ENCODE data around the gene NPBWR2.
"Not testable (repeated sequence)": the region's sequence is repeated elsewhere in the genome, so short reads cannot be mapped to it uniquely, and the experiment has no call there.

NPBWR2 gene

DNA sequence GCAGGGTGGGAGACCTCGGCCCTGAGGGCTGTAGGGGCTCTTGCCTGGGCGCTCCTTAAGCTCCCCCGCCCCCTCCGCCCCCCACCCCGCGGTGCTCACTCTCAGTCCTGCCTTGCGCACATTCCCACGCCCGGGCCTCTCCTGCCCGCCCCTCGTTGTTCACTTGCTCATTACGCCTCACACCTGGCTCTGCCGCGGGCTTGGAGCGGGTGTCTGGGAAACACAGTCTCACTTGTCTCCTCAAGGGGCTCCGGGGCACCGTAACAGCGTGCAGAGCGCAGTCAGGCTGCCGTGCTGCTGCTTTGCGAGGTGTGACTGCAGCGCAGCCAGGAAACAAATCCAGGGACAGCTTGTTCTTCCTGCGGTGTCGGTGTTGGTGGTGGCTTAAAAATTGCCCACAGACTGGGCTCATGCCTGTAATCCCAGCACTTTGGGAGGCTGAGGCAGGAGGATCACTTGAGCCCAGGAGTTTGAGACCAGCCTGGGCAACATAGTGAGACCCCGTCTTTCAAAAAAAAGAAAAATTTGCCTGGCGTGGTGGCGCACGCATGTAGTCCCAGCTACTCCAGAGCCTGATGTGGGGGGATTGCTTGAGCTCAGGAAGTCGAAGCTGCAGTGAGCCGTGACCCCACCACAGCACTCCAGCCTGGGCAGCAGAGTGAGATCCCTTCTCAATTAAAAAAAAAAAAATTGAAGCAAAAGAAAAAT, 4.6 kb downstream of the NPBWR2 start:
- DNase-seq, result no peak

DNA sequence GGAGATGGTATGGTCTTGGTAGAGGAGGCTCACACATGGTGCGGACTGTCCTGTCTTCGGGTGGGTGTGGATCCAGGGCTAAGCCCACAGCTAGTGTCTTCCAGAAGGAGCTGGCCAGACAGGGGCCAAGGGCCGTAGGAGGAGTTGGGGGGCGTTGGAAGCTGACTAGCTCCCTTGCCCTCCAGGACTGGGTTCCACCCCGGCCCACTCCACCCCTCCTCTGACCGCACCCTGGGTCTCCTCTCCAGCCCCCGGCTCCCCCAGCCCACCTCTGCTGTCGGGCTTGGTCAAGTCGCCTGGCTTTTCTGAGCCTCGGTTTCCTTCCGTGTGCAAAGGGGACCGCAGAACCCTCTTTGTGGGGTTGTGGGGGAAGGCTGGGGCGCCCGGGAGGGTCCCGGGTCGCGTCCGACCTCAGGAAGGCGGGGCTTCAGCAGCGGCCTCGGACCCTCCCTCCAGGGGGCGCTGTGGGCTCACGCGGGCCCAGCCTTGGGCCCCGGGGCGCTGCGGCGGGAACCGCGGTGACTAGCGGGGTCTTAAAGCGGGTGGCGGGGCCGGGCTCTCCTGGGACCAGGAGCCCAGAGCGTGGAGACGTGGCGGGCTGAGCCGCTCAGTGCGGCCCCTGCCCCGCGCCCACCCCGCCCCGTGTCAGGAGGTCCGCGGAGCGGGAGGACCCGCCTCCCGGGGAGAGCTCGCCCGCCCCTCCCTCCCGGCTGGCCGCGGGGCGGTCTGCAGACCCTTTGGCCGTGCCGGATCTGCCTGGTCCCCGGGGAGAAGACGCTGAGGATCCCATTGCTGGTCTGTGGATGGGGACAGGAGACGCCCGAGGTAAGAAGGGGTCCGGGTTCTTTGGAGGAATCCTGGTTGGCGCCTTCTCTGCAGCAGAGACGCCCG, 5.4 kb downstream of the NPBWR2 start:
- DNase-seq, result peak; percentile 50 to 53

DNA sequence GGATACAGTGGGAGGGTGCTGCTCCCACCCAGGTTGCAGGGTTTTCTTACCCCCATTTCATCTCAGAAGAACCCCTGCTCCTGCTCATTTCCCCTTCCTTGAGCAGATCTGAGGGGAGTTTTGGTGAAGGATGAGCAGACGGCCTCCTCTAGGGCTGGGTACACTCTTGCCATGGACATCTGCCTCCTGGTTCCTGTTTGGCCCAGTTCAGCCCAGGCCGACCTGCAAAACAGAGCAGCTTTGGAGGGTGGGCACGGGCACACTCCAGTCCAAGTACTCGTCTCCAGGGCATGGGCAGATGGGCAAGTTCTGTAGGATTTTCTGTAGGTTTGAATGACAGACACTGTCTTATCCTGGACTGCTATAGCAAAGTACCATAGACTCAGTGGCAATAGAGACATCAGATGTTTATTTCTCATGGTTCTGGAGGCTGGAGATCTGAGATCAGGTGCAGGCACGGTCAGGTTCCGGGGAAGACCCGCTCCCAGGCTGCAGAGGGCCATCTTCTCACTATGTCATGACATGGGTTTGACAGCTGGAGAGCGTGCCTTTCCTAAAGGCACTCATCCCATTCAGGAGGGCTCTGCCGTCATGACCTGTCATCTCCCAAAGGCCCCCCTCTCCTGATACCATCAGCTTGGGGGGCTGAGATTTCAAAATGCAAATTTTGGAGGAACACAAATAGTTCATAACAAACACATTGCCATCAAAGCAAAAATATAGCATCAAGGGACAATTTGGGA, 6.2 kb downstream of the NPBWR2 start:
- DNase-seq, result no peak

DNA sequence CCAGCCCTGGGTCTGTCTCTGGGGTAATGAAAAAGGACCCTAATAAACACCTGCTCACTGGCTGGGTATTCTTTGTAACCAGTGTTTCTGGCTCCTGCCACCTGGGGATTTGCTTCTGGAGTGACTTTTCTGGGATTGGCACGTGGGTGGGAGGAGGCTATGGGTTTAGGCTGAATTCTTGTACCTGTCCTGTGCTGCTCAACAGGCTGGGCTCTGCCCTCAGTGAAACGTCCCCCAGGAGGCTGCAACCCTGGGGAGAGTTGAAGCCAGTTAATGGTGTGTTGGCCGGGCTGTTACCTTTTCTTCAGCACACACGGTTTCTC, 6.8 kb downstream of the NPBWR2 start:
- no peak for DNase-seq

DNA sequence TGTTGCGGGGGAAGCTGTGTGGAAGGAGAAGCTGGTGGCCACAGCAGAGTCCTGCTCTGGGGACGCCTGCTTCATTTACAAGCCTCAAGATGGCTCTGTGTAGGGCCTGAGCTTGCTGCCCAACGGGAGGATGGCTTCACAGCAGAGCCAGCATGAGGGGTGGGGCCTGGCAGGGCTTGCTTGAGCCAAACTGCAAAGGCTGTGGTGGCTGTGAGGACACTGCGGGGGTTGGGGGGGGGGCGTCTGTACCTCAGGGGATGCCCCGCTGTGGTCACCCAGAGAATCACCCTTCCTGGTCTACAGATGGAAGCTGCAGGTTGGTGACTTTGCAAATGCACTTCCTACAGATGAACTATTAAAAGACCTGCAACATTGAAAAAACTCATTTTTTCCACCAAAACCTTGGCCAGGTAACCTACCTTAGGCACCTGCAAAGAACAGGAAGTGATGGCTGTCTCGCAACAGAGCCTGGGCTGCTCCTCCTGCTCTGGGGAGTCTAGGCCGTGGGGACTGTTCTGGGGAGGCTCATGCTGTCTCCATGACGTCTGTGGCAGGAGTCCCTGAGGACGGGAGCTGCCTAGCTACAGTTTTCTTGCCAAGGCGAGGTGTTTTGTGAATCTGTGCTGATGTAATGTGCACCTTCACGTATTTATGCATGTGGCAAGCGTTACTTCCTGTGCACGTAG, 7.3 kb downstream of the NPBWR2 start:
- DNase-seq, result no peak

DNA sequence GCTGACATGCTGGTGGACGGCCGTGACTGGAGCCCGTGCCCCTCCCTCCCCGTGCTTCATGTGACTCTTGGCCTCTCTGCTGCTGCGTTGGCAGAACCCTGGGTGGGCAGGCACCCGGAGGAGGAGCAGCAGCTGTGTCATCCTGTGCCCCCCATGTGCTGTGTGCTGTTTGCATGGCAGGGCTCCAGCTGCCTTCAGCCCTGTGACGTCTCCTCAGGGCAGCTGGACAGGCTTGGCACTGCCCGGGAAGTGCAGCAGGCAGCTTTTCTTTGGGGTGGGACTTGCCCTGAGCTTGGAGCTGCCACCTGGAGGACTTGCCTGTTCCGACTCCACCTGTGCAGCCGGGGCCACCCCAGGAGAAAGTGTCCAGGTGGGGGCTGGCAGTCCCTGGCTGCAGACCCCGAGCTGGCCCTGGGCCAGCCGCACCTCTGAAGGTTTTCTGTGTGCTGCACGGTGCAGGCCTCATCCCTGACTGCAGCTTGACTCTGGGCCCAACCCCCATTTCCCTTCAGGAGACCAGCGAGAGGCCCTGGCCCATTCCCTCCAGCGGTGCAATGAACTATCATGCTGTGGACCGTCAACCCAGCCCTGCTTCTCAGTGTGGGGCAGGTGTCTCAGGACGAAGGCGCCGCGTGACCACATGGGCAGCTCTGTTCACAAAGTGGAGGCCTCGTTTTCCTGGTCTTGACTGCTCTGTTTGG, 8.1 kb downstream of the NPBWR2 start:
- DNase-seq, result no peak

DNA sequence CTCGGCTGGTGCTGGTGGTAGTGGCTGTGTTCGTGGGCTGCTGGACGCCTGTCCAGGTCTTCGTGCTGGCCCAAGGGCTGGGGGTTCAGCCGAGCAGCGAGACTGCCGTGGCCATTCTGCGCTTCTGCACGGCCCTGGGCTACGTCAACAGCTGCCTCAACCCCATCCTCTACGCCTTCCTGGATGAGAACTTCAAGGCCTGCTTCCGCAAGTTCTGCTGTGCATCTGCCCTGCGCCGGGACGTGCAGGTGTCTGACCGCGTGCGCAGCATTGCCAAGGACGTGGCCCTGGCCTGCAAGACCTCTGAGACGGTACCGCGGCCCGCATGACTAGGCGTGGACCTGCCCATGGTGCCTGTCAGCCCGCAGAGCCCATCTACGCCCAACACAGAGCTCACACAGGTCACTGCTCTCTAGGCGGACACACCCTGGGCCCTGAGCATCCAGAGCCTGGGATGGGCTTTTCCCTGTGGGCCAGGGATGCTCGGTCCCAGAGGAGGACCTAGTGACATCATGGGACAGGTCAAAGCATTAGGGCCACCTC, 8.8 kb downstream of the NPBWR2 start:
- DNase-seq, result no peak

DNA sequence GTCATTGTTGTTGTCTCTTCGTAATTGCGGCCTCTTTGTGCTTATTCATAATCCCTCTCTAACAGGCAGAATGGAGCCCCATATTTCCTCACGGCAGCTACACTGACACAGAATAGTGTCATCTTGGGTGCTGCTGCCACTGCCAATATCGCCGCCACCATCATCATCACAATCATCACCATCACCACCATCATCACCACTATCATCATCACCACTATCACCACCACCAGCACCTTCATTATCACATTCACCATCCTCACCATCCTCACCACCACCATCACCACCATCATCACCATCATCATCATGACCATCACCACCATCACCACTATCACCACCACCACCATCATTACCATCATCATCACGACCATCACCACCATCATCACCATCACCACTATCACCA, 10.8 kb downstream of the NPBWR2 start:
- DNase-seq, result no peak

DNA sequence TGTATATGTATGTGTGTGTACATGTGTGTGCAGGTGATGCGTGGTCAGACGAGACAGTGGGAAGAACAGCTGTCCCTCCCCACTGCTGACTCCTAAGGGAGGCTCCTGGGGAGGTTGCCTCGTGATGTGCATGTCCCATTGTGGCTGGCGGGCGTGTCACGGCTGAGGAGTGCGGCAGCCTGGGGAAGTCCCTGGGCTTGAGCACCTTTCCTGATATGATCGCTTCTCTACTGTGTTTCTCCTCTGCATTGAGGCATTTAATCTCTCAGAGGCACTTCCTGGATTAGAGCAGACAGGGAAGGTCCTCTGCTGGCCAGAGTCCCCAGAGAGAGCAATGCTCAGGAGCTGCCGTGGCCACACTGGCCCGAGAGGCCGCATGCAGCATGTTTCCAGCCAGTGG, 11.4 kb downstream of the NPBWR2 start:
- no peak for DNase-seq

DNA sequence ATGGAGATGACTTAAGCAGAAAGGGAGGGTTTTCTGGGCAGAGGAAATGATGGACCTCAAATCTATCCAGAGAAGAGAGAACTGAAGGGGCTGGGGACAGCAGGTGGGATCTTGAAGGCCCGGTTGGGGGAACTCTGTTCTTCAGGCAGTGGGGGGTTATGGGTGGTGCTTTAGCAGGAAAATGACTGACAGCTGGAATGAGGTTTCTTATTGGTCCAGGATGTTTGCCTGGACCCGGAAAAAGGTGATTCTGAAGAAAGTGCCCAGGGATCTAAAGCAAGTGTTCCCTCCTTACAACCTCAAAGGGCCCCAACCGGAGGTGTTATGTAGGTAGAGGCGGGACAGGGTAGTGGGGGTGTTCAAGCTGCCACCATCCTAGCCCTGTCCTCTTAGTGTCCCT, 11.9 kb downstream of the NPBWR2 start:
- no peak for DNase-seq

DNA sequence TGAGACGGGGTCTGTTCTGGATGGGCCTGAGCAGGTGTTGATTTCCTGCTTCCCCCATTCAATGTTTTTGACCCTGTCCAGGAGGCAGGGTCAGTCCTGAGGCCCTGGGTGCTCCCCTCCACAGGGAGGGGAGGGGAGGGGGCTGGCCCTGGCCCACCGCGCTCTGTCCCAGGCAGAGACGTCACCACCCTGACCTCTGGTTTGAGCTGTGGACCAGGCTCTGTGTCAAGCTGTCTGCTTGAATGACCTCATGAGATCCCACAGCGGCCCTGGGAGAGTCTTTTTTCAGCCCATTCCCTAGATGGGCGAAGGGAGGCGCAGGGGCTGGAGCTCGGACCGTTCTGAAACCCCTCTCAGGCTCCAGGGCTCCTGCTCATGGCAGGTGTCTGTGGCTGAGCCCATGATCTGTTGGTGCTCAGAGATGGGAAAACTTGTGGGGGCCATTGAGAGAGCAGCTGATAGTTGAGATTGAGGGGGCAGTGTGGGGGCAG, 14.3 kb downstream of the NPBWR2 start:
- no peak for DNase-seq

DNA sequence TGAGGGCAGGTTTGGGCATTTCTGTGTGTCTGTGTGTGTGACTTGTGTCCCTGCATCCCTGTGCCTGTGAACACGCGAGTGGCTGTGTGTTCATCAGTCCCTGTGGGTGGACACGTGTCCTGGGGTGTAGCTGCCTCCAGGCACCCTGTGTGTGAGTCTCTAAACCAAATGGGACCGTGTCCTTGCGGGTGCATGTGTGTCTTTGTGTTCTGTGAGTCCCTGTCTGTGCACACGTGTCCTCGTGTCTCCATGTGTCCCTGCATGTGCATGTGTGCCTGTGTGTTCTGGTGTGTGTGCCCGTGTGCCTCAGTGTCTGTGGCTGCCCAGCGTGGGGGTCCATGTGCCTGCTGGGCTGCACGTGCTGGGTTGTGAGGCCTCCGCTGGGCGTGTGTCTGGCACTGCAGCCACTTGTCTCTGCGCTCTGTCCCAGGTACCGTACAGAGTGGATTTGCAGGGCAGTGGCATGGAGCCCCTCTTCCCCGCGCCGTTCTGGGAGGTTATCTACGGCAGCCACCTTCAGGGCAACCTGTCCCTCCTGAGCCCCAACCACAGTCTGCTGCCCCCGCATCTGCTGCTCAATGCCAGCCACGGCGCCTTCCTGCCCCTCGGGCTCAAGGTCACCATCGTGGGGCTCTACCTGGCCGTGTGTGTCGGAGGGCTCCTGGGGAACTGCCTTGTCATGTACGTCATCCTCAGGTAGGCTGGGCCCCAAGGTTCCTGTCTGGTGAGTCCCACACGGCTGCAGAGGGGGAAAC, 14.9 kb downstream of the NPBWR2 start:
- DNase-seq, result no peak

DNA sequence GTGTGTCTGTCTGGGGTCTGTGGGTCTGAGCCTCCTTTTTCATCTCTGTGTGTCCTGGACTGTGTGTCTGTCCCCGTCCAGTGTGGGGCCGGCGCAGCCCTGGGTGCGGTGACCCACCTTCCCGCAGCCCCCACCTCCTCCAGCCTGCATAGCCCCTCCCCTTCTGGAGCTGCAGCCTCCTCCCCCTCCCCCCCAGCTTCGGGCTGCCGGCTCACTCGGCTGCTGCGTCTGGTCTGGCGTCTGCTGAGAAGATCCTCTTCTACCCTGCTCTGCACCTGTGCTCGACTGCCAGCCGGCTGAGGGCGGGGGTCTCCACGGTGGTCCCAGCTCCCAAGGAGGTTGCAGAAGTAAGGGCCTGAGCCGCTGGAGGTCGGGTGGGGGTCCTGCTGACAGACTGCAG, 15.6 kb downstream of the NPBWR2 start:
- DNase-seq, result no peak

DNA sequence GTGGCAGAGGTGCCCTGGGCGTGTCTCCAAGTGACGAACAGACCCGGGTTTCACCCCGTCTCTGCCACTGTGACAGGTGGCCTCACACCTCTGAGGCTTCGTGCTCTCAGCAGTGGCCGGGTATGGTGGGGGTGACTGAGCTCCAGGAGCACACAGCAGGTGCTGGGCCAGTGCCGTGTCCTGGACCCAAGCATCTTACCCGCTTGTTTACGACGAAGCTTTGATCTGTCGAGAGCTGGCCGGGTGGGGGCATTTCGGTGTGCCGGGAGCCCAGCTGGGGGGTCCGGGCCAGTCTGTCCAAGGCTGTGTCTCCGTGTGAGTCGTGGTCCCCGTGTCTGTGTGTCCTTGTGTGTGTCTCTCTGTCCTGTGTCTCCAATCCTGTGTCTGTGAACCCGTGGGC, 16.0 kb downstream of the NPBWR2 start:
- DNase-seq, result no peak

DNA sequence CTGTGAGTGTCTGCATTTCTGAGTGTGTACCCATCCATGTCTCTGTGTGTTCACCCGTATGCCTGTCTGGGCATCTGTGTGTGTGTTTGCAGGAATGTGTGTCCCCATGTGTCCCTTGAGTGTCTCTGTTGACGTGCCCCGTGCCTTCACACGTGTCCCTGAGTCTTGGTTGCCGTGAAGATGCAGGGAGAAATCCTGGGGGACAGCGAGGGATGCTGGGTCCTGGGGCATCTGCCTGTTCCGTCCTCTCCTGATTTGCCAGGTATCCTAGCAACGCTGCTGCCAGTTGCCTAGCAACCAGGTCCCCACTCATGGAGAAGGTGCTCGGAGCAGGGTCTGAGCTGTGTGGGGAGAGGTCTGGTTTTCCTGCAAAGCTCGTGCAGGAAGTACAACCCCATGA, 17.2 kb downstream of the NPBWR2 start:
- DNase-seq, result no peak

DNA sequence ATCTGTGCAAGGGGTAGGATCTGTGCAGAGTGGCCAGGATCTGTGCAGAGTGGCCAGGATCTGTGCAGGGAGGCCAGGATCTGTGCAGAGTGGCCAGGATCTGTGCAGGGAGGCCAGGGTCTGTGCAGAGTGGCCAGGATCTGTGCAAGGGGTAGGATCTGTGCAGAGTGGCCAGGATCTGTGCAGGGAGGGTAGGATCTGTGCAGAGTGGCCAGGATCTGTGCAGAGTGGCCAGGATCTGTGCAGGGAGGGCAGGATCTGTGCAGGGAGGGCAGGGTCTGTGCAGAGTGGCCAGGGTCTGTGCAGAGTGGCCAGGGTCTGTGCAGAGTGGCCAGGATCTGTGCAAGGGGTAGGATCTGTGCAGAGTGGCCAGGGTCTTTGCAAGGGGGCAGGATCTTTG, 18.8 kb downstream of the NPBWR2 start:
- DNase-seq, result not testable (repeated sequence)

DNA sequence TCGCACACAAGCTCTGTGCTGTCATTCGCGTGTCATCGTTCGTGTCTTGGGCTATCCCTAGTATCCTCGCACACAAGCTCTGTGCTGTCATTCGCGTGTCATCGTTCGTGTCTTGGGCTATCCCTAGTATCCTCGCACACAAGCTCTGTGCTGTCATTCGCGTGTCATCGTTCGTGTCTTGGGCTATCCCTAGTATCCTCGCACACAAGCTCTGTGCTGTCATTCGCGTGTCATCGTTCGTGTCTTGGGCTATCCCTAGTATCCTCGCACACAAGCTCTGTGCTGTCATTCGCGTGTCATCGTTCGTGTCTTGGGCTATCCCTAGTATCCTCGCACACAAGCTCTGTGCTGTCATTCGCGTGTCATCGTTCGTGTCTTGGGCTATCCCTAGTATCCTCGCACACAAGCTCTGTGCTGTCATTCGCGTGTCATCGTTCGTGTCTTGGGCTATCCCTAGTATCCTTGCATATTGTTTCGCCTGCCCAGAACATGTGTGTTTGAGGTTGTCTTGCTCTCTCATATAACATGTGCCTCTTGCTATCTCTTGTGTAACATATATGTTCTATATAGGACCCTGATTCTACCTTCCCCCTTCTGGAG, 20.0 kb downstream of the NPBWR2 start:
- not testable (repeated sequence) for DNase-seq

DNA sequence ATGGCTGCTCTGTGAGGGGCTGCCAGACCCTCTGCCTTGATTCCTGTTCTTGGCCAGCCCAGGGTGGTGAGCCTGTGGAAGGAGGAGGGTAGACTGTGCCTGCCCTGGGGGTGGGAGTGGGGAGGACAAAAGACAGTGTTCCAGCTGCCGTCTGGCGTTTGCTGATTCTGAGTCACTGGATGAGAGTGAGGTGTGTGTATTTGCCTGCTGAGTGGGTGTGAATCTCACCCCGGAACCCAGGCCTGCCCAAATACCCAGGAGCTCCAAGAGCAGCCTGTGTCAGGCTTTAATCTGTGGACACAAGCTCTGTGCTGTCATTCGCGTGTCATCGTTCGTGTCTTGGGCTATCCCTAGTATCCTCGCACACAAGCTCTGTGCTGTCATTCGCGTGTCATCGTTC, 20.6 kb downstream of the NPBWR2 start:
- no peak for DNase-seq

DNA sequence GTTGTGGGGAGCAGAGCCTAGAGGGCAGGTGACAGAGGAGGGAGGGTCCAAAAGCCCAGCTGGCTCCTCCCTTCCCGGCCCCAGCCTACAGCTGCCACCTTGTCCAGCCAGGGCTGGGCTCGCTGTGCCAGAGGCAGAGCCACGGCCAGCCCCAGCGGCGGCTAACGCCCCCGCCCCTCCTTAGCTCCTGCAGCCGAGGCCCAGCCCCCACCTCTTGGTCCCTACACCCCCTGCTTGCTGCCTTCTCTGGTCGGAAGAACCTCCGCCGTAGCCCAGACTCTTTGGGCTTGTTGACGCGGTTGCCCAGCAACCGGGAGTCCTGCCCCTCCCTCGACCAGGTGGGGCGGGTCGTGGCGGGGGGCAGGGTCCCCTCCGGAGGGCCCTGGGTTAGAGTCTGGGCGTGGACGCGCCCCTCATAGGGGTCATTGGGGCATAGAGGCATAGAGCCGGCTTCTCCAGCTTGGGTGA, 22.6 kb downstream of the NPBWR2 start:
- DNase-seq, result no peak

DNA sequence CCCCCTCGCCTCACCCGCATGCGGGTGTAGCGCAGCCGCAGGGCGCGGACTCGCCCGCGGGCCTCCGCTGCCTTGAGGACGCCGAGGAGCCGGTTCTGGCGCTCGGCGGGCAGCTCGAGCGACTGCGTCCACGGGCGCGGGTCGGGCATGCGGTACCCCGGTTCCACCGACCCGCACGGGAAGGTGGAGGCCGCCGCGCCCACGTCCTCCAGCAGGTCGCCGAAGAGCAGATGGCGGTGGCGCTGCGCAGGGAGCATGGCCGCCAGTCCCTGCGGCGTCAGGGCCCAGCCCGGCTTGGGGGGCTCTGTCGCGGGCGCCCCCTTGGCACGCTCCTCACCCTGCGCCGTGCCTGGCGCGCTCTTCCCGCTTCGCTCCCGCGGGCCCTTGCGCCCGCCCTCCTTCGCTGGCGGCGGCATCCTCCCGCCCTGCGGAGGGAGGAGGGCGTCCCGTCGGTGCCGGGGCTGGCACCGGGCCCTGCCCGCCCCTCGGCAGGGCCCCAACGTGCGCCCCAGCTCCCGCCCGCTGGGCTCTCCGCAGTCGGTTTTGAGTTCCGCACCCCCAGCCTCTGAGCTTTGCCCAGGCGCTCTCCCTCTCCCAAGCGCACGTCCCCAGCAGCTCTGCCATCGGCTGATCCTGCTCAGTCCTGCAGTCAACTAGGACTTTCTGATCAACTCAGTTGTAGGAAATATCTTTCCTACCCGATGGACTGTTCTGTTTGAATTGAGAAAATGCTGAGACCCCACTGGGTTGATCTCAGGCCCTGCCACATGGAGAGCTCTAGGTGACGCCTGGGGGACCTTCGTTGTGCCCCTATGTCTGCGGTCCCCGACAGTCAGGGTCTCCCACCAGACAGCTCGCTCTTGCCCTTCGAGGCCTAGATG, 23.3 kb downstream of the NPBWR2 start, which contains the start of gene LKAAEAR1:
TSS of gene LKAAEAR1 (minus strand) at position 595 of the 881 bp plus-strand sequence. CDS start at position 416, 179 bp downstream.
- no peak for DNase-seq

Measured in activated CD4-positive, alpha-beta T cell treated with anti-CD3 and anti-CD28 coated beads, Interleukin-2, amount 50 U/mL, for 4 hours (primary cell).